HG03469 (cell line): ENCODE data around the gene KIAA2012.

Experiments used
- ATAC-seq: cut with Tn5 transposase; IDR thresholded peaks from one replicate; pipeline ENCODE4 v1.9.1; 2021; ENCODE audit warnings: mild to moderate bottlenecking, moderate library complexity, moderate number of reproducible peaks; ENCODE audit not compliant: unreplicated experiment

The KIAA2012 gene

DNA sequence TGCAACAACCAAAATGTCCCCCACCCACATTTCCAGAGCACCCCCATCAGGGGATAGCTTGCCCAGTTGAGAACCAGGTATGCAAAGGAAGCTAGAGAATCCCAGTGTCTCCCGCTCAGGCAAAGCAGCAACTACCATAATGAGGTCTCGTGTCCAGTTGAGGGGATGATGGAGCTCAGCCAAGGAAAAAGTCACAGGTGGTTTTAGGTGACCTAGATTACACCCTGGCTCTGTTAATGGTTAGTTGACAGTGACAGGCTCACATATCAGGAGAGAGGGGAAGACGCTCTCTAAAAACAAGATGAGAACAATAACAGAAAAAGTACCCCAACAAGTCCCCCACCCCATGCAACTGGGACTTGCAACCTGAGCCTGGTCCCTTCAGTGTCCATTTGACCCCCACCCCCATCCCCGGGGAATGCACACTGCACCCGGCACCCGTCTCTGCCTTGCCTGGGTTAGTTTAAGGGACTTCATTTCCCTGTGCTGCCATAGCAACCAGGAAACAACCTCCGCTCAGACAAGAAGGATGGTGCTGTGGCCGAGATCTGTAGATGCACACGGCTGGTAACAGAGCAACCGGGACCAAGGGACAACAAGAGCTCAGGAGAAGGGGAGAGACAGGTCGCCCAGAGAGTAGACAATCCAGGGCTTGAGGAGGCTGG lies at the start of gene KIAA2012:
TSS of gene KIAA2012 (plus strand) at position 519 of the 665 bp plus-strand sequence. CDS start 373 bp downstream, outside the sequence.
- ATAC-seq: no peak

DNA sequence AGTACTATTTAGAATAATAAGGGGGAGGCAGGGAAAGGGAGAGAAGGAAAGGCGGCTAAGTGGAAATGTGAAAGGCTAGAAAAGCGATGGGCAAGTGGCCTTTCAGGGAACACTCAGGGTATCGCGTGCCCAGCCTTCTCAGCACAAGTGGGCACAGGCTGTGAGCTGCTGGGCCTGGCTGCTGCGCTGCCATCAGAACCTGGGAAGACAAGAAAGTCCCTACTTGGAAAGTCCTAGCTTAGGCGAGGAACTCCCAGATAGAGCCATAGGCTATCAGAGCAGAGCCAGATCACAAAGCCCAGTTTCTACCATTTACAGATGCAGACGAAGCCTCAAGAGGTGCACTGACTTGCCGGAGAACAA lies 49.2 kb upstream of the KIAA2012 start:
- no peak for ATAC-seq

DNA sequence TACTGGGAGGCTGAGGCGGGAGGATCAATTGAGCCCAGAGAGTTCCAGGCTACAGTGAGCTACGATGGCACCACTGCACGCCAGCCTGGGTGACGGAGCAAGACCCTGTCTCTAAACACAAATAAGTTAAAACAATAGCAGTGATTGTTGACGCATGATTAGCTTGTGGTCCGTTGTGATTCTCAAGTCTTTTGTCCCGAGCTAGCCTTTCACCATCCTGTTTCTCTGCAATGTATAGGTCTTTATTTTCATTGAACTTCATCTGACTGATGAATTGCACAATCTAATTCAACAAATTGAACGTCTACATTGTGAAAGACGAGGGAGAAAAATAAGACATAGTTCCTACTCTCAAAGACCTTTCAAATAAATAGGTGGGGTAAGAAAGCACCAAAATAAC lies 48.2 kb upstream of the KIAA2012 start:
- ATAC-seq: no peak

DNA sequence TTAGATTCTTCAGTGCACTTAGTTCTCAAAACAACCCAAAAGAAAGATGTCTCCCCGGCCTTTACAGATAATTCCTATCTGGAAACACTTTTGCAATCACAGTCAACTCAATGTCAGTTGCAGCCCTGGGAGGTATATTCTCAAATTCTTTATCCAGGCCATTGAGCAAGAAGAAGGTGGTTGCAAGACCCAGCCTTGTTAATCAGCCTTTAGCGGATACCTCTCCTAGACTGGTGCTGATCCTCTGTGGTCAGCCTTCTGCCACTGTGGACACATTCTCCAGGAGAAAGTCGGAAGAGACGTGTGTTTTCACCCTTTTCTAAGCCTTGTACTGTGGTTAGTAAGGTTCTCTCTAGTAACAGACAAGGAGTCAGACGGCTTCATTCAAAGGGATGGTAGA lies 47.2 kb upstream of the KIAA2012 start:
- no peak for ATAC-seq

- no peak for ATAC-seq
Observed at GRCh38 chr2:202026507-202026906, 46.5 kb upstream of the KIAA2012 start.

DNA sequence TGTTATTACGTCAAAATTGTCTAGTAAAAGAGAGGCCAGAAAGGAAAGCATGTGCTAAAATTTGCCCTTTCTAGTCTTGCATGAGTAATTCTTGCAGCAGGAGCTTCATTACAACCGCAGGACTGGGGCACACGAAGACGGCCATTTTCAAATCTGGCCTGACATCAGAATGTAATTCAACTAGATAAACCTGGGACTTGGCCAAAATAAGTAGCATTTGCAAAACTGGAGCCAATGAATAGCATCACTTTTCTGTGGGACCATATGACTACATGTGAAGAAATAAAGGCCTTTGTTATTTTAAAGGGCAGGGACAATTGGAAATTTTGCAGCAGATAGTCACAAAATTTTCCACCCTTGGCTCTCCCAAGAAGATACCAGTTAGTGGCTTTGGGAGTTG lies 42.4 kb upstream of the KIAA2012 start:
- no peak for ATAC-seq

- ATAC-seq: no peak
Observed at GRCh38 chr2:202031246-202031951, 41.7 kb upstream of the KIAA2012 start.

- no peak for ATAC-seq
Observed at GRCh38 chr2:202032846-202033316, 40.2 kb upstream of the KIAA2012 start.

DNA sequence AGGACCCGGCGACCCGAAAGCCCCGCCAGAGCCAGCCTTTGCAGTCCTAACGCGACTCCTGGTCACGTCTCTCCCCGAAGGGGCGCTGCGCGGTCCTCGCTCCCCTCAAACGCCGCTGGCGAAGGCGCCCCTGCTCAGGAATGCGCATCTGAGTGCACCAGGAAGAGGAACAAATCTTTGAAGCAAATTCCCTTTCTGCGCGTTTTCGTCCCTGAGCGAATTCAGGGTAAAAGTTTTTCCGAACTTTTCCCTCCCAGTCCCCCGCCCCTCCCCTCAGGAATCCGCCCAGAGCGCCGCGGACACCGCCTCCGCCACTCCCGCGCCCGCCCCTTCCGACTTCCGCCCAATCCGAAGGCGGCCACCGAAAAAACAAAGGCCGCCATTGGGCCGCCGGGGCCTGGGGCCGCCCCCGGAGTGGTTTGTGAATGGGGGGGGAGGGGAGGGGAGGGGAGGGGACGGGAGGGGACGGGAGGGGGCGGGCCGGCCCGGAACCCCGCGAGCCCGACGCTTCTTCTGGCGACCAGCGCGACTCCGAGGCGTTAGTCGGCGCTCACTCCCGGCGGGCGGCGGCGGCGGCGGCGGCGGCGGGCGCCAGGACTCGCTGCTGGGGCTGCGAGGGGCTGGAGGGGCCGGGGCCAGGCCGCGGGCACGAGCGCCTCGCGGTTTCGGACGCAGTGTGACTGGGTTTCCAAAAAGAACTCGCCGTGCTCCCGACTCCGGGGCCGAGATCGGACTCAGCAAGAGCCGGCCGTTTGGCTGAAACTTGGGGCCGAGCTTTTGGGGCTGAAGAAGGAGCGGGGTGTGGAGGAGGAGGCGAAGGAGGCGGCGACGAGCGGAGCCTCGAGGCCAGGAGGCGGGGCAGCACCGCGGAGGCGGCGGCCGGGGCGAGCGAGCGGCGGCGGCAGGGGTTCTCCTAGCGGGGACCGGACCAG lies 39.5 kb upstream of the KIAA2012 start, which contains the start of gene FZD7:
TSS of gene FZD7 (plus strand) at position 539 of the 932 bp plus-strand sequence. CDS start 793 bp downstream, outside the sequence.
- ATAC-seq: peak; percentile 55

DNA sequence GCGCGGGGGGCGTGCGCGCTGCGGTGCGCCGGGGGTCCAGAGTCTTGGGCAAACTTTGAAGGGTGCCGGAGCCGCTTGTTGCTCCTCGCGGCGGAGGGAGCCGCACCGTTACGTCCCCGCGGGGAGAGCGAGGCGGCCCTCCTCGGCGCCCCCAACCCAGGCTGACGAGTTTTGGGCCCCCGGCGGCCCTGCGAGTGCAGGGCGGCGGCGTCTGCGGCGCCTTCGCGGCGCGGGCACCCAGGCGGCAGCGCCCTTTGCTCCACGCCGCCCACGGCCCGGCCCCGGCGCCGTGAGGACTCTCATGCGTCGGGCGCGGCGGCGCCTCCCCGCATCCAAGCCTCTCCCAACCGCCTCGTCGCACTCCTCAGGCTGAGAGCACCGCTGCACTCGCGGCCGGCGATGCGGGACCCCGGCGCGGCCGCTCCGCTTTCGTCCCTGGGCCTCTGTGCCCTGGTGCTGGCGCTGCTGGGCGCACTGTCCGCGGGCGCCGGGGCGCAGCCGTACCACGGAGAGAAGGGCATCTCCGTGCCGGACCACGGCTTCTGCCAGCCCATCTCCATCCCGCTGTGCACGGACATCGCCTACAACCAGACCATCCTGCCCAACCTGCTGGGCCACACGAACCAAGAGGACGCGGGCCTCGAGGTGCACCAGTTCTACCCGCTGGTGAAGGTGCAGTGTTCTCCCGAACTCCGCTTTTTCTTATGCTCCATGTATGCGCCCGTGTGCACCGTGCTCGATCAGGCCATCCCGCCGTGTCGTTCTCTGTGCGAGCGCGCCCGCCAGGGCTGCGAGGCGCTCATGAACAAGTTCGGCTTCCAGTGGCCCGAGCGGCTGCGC lies 38.6 kb upstream of the KIAA2012 start:
- ATAC-seq: peak; percentile 7

DNA sequence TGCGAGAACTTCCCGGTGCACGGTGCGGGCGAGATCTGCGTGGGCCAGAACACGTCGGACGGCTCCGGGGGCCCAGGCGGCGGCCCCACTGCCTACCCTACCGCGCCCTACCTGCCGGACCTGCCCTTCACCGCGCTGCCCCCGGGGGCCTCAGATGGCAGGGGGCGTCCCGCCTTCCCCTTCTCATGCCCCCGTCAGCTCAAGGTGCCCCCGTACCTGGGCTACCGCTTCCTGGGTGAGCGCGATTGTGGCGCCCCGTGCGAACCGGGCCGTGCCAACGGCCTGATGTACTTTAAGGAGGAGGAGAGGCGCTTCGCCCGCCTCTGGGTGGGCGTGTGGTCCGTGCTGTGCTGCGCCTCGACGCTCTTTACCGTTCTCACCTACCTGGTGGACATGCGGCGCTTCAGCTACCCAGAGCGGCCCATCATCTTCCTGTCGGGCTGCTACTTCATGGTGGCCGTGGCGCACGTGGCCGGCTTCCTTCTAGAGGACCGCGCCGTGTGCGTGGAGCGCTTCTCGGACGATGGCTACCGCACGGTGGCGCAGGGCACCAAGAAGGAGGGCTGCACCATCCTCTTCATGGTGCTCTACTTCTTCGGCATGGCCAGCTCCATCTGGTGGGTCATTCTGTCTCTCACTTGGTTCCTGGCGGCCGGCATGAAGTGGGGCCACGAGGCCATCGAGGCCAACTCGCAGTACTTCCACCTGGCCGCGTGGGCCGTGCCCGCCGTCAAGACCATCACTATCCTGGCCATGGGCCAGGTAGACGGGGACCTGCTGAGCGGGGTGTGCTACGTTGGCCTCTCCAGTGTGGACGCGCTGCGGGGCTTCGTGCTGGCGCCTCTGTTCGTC lies 37.7 kb upstream of the KIAA2012 start:
- no peak for ATAC-seq

DNA sequence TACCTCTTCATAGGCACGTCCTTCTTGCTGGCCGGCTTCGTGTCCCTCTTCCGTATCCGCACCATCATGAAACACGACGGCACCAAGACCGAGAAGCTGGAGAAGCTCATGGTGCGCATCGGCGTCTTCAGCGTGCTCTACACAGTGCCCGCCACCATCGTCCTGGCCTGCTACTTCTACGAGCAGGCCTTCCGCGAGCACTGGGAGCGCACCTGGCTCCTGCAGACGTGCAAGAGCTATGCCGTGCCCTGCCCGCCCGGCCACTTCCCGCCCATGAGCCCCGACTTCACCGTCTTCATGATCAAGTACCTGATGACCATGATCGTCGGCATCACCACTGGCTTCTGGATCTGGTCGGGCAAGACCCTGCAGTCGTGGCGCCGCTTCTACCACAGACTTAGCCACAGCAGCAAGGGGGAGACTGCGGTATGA lies 37.1 kb upstream of the KIAA2012 start:
- no peak for ATAC-seq

DNA sequence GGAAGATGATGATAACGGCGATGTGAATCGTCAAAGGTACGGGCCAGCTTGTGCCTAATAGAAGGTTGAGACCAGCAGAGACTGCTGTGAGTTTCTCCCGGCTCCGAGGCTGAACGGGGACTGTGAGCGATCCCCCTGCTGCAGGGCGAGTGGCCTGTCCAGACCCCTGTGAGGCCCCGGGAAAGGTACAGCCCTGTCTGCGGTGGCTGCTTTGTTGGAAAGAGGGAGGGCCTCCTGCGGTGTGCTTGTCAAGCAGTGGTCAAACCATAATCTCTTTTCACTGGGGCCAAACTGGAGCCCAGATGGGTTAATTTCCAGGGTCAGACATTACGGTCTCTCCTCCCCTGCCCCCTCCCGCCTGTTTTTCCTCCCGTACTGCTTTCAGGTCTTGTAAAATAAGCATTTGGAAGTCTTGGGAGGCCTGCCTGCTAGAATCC lies 36.4 kb upstream of the KIAA2012 start:
- ATAC-seq: no peak

DNA sequence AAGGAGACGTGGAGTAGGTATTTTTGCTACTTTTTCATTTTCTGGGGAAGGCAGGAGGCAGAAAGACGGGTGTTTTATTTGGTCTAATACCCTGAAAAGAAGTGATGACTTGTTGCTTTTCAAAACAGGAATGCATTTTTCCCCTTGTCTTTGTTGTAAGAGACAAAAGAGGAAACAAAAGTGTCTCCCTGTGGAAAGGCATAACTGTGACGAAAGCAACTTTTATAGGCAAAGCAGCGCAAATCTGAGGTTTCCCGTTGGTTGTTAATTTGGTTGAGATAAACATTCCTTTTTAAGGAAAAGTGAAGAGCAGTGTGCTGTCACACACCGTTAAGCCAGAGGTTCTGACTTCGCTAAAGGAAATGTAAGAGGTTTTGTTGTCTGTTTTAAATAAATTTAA lies 36.0 kb upstream of the KIAA2012 start:
- no peak for ATAC-seq

- ATAC-seq: no peak
Observed at GRCh38 chr2:202038471-202039277, 34.4 kb upstream of the KIAA2012 start.

DNA sequence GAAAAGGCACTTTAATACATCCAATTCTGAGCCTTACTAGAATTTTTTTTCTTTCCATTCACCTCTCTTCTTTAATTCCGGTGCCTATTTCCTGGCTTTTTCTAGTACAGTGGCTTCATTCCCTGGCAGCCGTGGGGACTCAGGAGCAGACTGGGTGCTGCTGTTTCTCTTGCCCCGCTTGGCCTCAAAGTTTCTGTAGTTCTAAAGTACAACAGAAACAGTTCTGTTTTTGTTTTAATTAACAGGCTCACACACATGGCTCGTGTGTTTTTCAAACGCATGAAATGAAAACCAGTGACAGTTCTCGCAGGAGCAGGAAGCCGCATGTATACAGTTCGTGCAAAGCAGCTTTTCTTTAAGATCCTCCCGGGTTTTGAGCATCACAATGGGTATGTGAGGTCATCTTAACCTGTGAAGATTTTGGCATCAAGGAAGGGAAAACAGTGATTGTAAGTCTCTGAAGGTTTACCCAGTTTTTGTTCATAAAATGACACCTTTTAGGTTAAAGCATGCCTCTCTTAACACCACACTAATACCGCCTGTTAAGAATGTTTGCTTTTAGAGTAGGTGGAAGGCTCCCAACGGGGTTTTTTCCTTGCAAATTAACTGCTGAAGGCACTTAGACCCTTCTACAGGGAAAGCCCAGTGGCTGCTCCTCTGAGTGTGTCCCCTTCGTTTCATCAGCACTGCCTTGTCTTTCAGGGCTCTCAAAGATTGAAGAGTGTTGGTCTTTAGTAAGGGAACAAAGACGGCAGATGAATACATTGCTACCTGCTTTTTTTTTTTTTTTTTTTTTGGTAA lies 33.6 kb upstream of the KIAA2012 start:
- no peak for ATAC-seq

DNA sequence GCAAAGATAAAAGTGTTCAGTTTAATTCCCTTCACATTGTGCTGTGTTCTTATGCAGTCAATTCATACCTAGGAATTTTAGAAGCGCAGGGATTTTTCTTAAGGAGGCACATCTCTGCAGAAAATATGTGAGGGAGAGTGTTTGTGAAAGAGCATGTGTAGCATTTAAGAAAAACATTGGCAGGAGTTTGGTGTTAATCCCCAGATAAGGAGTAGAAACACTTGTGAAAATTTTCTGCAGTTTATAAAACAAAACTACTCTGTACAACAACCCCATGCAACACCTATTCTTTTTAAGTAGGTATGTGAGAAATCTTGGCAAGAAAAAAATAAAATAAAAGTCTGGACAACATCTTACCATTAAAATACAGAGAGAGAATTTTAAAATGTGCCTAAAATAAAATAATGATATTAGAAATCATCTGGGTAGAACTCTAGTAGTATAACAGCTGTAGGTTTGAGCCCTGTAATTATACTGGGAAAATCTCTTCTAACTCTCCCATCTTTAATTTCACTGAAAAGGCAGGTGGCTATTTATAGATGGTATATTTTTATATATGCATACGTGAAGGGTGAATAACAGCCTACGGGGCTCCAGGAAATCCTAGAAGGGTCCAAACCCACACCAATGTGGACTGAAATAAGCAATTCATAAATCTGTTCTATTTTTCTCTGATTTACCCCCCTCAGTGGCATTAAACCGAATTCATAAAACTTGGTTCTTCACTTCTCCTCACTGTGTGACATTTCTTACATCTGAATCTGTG lies 32.8 kb upstream of the KIAA2012 start:
- ATAC-seq: no peak
